CD14-positive monocyte (primary cell): ENCODE measurements around the gene CNKSR2. TPM values are rescaled to one million over a fixed set of nuclear protein-coding genes. Genes with fewer than 3 reads are reported as not detected.

Experiments
- DNase-seq, 3 donors: peaks; one replicate each; pipeline ENCODE4 v3.0.0-alpha.2; 2011 to 2022
- H2AFZ ChIP-seq: 2 replicates; pipeline ENCODE4 v1.6.0; 2012; ENCODE audit warnings: mild to moderate bottlenecking, low read depth, low read length, inconsistent platforms; ENCODE audit not compliant: insufficient read depth, poor library complexity, severe bottlenecking
- H3K27ac ChIP-seq, 2 donors: 1 replicate in 1 of 2; 2 replicates in 1 of 2; pipeline ENCODE4 v1.5.1; 2012 to 2013; ENCODE audit warnings: low read length in 2 of 2, control low read depth in 1 of 2, inconsistent platforms in 1 of 2, low read depth in 1 of 2, mild to moderate bottlenecking in 1 of 2
- H3K27me3 ChIP-seq, 2 donors: one replicate each; pipeline versions ENCODE4 v1.6.0 to v1.6.1; 2011 to 2013; ENCODE audit warnings: low read length in 2 of 2; ENCODE audit not compliant: control insufficient read depth in 2 of 2, insufficient read depth in 2 of 2
- H3K36me3 ChIP-seq, 2 donors: replicated peaks in 1 of 2; 1 replicate in 1 of 2; 2 replicates in 1 of 2; pipeline versions ENCODE4 v1.5.1 to v1.6.1; 2012 to 2013; ENCODE audit warnings: low read length in 2 of 2, control low read depth in 1 of 2, inconsistent platforms in 1 of 2, mild to moderate bottlenecking in 1 of 2; ENCODE audit not compliant: insufficient read depth in 2 of 2, control insufficient read depth in 1 of 2
- H3K4me1 ChIP-seq, 2 donors: 1 replicate in 1 of 2; 2 replicates in 1 of 2; pipeline versions ENCODE4 v1.5.1 to v1.6.1; 2012 to 2013; ENCODE audit warnings: low read length in 2 of 2, control low read depth in 1 of 2, inconsistent platforms in 1 of 2, mild to moderate bottlenecking in 1 of 2, moderate library complexity in 1 of 2; ENCODE audit not compliant: insufficient read depth in 2 of 2, control insufficient read depth in 1 of 2
- H3K4me2 ChIP-seq: replicated peaks from 2 replicates; pipeline ENCODE3; 2012; ENCODE audit warnings: low read length, moderate library complexity, mild to moderate bottlenecking; ENCODE audit not compliant: poor library complexity, severe bottlenecking; ENCODE audit errors: extremely low read depth
- H3K4me3 ChIP-seq, 3 experiments: fragments of 200-600 bp in 1 of 3; sonication (generic) in 1 of 3; replicated peaks in 1 of 3; 1 replicate in 2 of 3; 2 replicates in 1 of 3; pipeline ENCODE4 v1.5.1; 2011 to 2013; ENCODE audit warnings: low read length in 3 of 3, mild to moderate bottlenecking in 3 of 3, control low read depth in 2 of 3, low read depth in 2 of 3, inconsistent platforms in 1 of 3, moderate library complexity in 1 of 3
- H3K79me2 ChIP-seq: 2 replicates; pipeline ENCODE4 v1.6.0; 2012; ENCODE audit warnings: mild to moderate bottlenecking, control low read depth, inconsistent platforms, low read length, moderate library complexity; ENCODE audit not compliant: insufficient read depth
- H3K9ac ChIP-seq: 2 replicates; pipeline ENCODE4 v1.6.0; 2017; ENCODE audit warnings: low read length, mild to moderate bottlenecking; ENCODE audit not compliant: insufficient read depth, poor library complexity, severe bottlenecking
- H3K9me3 ChIP-seq, 2 donors: replicated peaks in 1 of 2; 1 replicate in 1 of 2; 2 replicates in 1 of 2; pipeline versions ENCODE4 v1.5.1 to v1.6.1; 2012 to 2013; ENCODE audit warnings: low read length in 2 of 2, control low read depth in 1 of 2; ENCODE audit not compliant: control insufficient read depth in 1 of 2, insufficient read depth in 1 of 2
- H4K20me1 ChIP-seq: 2 replicates; pipeline ENCODE4 v1.6.0; 2012; ENCODE audit warnings: mild to moderate bottlenecking, low read length, control low read depth, moderate library complexity; ENCODE audit not compliant: insufficient read depth
- H3K27ac Mint-ChIP-seq, 7 donors: one replicate each; pipeline ENCODE4 v1.8.0; 2020; ENCODE audit warnings: mild to moderate bottlenecking in 7 of 7, mixed read lengths in 7 of 7, moderate library complexity in 6 of 7, inconsistent platforms in 2 of 7
- H3K27me3 Mint-ChIP-seq, 3 donors: one replicate each; pipeline ENCODE4 v1.8.0; 2021 to 2022; ENCODE audit warnings: low read depth in 3 of 3, mild to moderate bottlenecking in 3 of 3, mixed read lengths in 3 of 3, moderate library complexity in 3 of 3, inconsistent platforms in 1 of 3
- H3K36me3 Mint-ChIP-seq, 2 donors: one replicate each; pipeline ENCODE4 v1.8.0; 2020; ENCODE audit warnings: mixed read lengths in 2 of 2, inconsistent platforms in 1 of 2, mild to moderate bottlenecking in 1 of 2
- H3K4me1 Mint-ChIP-seq: one replicate; pipeline ENCODE4 v1.8.0; 2020; ENCODE audit warnings: mild to moderate bottlenecking, mixed read lengths
- H3K4me3 Mint-ChIP-seq, 2 donors: one replicate each; pipeline ENCODE4 v1.8.0; 2020; ENCODE audit warnings: mild to moderate bottlenecking in 2 of 2, mixed read lengths in 2 of 2, moderate library complexity in 1 of 2
- H3K9me3 Mint-ChIP-seq, 7 donors: one replicate each; pipeline ENCODE4 v1.8.0; 2020 to 2022; ENCODE audit warnings: mixed read lengths in 7 of 7, mild to moderate bottlenecking in 6 of 7, moderate library complexity in 6 of 7, inconsistent platforms in 2 of 7
- WGBS: methylation state at CpG from one replicate; pipeline ENCODE4 v1.1.5; 2013; ENCODE audit warnings: missing lambda C conversion rate; ENCODE audit not compliant: insufficient coverage; 5-methylcytosine and 5-hydroxymethylcytosine counted together
- intact Hi-C, 2 donors: fragments of 100-400 bp; cut with micrococcal nuclease; formaldehyde crosslinking; loops; one replicate each; pipeline versions ENCODE4 v1.15.0 to v1.15.1; 2023
- polyA plus RNA-seq, 3 donors: library from polyadenylated mRNA; depleted of rRNA in 1 of 3; unstranded in 2 of 3; stranded (reverse) in 1 of 3; fragments of 300-500 nt in 2 of 3; fragments of >200 nt in 1 of 3; fragmentation: Illumina TruSeq in 2 of 3; gene quantifications; 1 replicate in 2 of 3; 2 replicates in 1 of 3; pipeline ENCODE4 v1.2.3, GENCODE V29; 2012 to 2021
- TF ChIP-seq, protein P1 (sequence below): fragments of 200-600 bp; IDR thresholded peaks from one replicate; pipeline ENCODE4 v1.8.0; 2022; ENCODE audit warnings: antibody characterized with exemption, mild to moderate bottlenecking

CNKSR2 gene
- polyA plus RNA-seq, 3 donors: 0.12 TPM; not detected in 2

- H3K4me3 Mint-ChIP-seq: no peak overlapping the region
- Histone ChIP-seq H3K9me3 (no peaks in the 10 kb centered on the region), H4K20me1 (no peaks in the 10 kb centered on the region), H3K4me3 (no peak overlapping the region), H3K9ac (no peak overlapping the region), H3K4me1 (no peaks in the 10 kb centered on the region), H2AFZ (no peak overlapping the region), H3K27me3 (no peaks in the 10 kb centered on the region), H3K79me2 (no peaks in the 10 kb centered on the region), H3K36me3 (no peaks in the 10 kb centered on the region), H3K27ac (no peak overlapping the region), H3K4me2 (no peak overlapping the region)
- no peaks in the 10 kb centered on the region for H3K36me3 Mint-ChIP-seq
- TF ChIP-seq, protein P1, sequence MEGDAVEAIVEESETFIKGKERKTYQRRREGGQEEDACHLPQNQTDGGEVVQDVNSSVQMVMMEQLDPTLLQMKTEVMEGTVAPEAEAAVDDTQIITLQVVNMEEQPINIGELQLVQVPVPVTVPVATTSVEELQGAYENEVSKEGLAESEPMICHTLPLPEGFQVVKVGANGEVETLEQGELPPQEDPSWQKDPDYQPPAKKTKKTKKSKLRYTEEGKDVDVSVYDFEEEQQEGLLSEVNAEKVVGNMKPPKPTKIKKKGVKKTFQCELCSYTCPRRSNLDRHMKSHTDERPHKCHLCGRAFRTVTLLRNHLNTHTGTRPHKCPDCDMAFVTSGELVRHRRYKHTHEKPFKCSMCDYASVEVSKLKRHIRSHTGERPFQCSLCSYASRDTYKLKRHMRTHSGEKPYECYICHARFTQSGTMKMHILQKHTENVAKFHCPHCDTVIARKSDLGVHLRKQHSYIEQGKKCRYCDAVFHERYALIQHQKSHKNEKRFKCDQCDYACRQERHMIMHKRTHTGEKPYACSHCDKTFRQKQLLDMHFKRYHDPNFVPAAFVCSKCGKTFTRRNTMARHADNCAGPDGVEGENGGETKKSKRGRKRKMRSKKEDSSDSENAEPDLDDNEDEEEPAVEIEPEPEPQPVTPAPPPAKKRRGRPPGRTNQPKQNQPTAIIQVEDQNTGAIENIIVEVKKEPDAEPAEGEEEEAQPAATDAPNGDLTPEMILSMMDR: no peak
- intact Hi-C loops: no loop called here
- H3K27me3 Mint-ChIP-seq: peaks cover 0 to 3% (median 0%) of the 10 kb centered on the region in 3 donors
- H3K9me3 Mint-ChIP-seq: peaks cover 0 to 8% (median 2%) of the 10 kb centered on the region in 7 donors
- WGBS: no CpG with 5 or more reads among the region's 3 CpGs
- DNase-seq: no peak
- H3K4me1 Mint-ChIP-seq: no peaks in the 10 kb centered on the region
- H3K27ac Mint-ChIP-seq: no peak overlapping the region
Observed at GRCh38 chrX:21586001-21586400, 211.8 kb downstream of the CNKSR2 start.

DNA sequence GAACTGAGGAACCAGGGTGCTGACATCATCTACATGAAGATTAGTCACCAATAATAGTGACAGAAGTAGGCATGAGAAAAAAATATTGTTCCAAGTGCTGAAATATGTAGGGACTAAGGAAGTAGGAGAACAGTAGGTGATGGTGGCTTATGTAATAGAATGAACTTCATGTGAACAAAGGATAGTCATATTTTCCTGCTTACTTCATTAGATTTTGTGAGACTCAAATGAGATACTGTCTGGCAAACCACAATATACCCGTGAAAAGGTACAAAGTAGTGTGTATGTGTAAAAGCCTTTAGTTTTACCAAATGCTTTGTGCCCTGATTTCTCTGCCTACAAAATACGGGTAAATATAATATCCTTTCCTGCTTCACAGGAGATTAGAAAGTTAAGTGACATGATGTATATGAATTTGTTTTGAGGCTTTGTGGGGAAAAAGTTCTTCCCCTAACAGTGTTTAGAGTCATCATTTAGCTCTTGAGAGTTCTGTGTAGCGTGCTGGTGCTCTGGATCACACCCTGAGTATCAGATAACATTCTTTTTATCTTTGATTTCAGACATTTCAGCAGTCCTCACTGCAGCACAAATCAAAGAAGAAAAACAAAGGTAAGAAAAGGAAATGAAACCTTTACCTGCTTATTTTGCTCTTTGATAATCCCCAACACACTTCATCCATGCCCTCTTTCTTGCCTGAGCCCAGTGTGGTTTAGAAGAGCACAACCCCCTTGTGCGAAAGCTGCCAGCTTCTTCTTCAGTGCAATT lies 216.0 kb downstream of the CNKSR2 start:
- Histone ChIP-seq H2AFZ (no peak overlapping the region), H4K20me1 (no peaks in the 10 kb centered on the region), H3K4me2 (no peak overlapping the region), H3K4me1 (no peaks in the 10 kb centered on the region), H3K27ac (no peak overlapping the region), H3K4me3 (no peak overlapping the region), H3K79me2 (no peaks in the 10 kb centered on the region), H3K9me3 (no peaks in the 10 kb centered on the region), H3K27me3 (no peaks in the 10 kb centered on the region), H3K9ac (no peak overlapping the region), H3K36me3 (no peaks in the 10 kb centered on the region)
- TF ChIP-seq, protein P1: no peak
- Mint-ChIP-seq H3K4me3 (no peak overlapping the region), H3K27ac (no peak overlapping the region), H3K9me3 (peaks cover 0 to 6% (median 0%) of the 10 kb centered on the region in 7 donors), H3K36me3 (no peaks in the 10 kb centered on the region), H3K27me3 (no peaks in the 10 kb centered on the region), H3K4me1 (no peaks in the 10 kb centered on the region)
- no peak for DNase-seq
- no CpG with 5 or more reads among the region's 4 CpGs for WGBS
- intact Hi-C loops: no loop called here
